ENCODE data around the gene TRIM37. TPM values are rescaled to one million over a fixed set of nuclear protein-coding genes. Genes with fewer than 3 reads are reported as not detected.
"Not testable (repeated sequence)": the region's sequence is repeated elsewhere in the genome, so short reads cannot be mapped to it uniquely, and the experiment has no call there.

TRIM37 gene
- total and polyA plus RNA-seq, 4 experiments from 2014 or later = 9.6 to 25.0 (median 15.7) TPM

DNA sequence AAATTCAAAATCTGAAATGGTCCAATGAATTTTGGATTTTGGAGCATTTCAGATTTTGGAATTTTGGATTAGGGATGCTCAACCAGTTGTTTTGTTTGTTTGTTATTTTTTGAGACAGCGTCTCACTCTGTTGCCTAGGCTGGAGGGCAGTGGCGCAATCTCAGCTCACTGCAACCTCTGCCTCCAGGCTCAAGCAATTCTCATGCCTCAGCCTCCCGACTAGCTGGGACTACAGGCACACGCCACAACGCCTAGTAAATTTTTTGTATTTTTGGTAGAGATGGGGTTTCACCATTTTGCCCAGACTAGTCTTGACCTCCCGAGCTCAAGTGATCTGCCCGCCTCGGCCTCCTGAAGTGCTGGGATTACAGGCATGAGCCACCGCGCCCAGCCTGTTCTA is 31.7 kb upstream of the TRIM37 start:
- H3K36me3 Mint-ChIP-seq; H3K27me3 Mint-ChIP-seq; H3K27ac Mint-ChIP-seq; H3K4me1 ChIP-seq (ENCODE audit: insufficient read depth, low read length); H3K36me3 ChIP-seq (ENCODE audit: insufficient read depth, low read length); H3K4me3 Mint-ChIP-seq; H3K27ac ChIP-seq (ENCODE audit: low read depth, low read length); CTCF ChIA-PET (ENCODE audit: partially characterized antibody); H3K4me3 ChIP-seq (ENCODE audit: low read length in 2 of 2); DNase-seq; H3K27me3 ChIP-seq (ENCODE audit: insufficient read depth, low read length); H3K9me3 Mint-ChIP-seq; H3K9me3 ChIP-seq (ENCODE audit: control insufficient read depth in 1 of 2, low read length in 2 of 2); POLR2A ChIA-PET (ENCODE audit: partially characterized antibody); intact Hi-C loops (cut with micrococcal nuclease): not testable (repeated sequence)
- peaks cover 7 to 13% (median 10%) of the 10 kb centered on the region in 4 donors for H3K4me1 Mint-ChIP-seq

DNA sequence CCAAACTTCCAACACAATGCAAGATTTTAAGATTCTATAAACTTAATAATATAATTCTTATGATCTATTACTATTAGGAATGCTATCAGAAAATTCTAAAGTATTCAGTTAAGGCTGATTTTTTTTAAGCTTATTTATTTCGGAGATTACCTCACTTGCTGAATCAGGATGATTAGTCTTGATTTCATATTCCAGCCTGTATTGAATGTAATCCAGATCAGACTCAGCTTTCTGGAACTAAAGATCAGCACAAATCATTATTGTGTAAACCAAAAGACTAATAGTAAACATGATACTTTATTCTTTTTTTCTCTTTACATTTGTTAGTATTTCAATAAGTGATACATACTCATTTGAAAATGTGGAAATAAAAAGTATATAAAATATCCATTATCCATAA is 24.5 kb upstream of the TRIM37 start:
- no peak overlapping the region for H3K4me3 Mint-ChIP-seq
- no peaks in the 10 kb centered on the region for H3K36me3 ChIP-seq (ENCODE audit: insufficient read depth, low read length)
- H3K9me3 Mint-ChIP-seq = no peaks in the 10 kb centered on the region
- no peaks in the 10 kb centered on the region for H3K4me1 ChIP-seq (ENCODE audit: insufficient read depth, low read length)
- intact Hi-C loops (cut with micrococcal nuclease) = no loop called here
- H3K9me3 ChIP-seq (ENCODE audit: control insufficient read depth in 1 of 2, low read length in 2 of 2) = no peaks in the 10 kb centered on the region
- no peak overlapping the region for H3K4me3 ChIP-seq (ENCODE audit: low read length in 2 of 2)
- CTCF ChIA-PET (ENCODE audit: partially characterized antibody) = interaction anchor here (1.5 kb wide), 1 partner anchor 21 kb away, joined by 3 read pairs; no protein-coding TSS in a partner anchor
- no peak overlapping the region for H3K27ac Mint-ChIP-seq
- no peaks in the 10 kb centered on the region for H3K27me3 ChIP-seq (ENCODE audit: insufficient read depth, low read length)
- peaks cover 5 to 13% (median 6%) of the 10 kb centered on the region in 4 donors for H3K4me1 Mint-ChIP-seq
- H3K27ac ChIP-seq (ENCODE audit: low read depth, low read length) = no peak overlapping the region
- H3K27me3 Mint-ChIP-seq = no peaks in the 10 kb centered on the region
- H3K36me3 Mint-ChIP-seq = peaks cover 8 to 14% of the 10 kb centered on the region in 2 donors
- no peak for DNase-seq
- POLR2A ChIA-PET (ENCODE audit: partially characterized antibody) = interaction anchor here (0.6 kb wide), 1 partner anchor 611 kb away, joined by 4 read pairs; no protein-coding TSS in a partner anchor

DNA sequence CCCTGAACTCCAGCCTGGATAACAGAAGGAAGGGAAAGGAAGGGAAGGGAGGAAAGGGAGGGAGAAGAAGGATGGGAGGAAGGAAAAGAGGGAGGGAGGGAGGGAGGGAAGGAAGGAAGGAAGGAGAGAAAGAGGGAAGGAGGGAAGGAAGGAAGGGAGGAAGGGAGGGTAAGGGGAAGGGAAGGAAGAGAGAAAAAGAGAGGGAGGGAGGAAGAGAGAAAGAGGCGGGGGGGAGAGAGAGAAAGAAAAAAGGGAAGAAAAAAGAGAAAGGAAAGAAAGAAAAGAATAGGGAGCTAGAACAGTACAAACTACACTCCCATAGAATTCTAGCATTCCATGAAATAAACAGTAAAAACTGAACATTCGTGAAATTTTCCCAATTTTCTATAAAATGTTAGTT is 23.1 kb upstream of the TRIM37 start:
- Mint-ChIP-seq H3K4me1 (peaks cover 4 to 13% (median 5%) of the 10 kb centered on the region in 4 donors), H3K36me3 (peaks cover 8 to 16% of the 10 kb centered on the region in 2 donors), H3K9me3 (no peaks in the 10 kb centered on the region), H3K27ac (no peak overlapping the region), H3K4me3 (no peak overlapping the region), H3K27me3 (no peaks in the 10 kb centered on the region)
- Histone ChIP-seq H3K36me3 (ENCODE audit: insufficient read depth, low read length) (no peaks in the 10 kb centered on the region), H3K9me3 (ENCODE audit: control insufficient read depth in 1 of 2, low read length in 2 of 2) (no peaks in the 10 kb centered on the region), H3K4me3 (ENCODE audit: low read length in 2 of 2) (no peak overlapping the region), H3K27me3 (ENCODE audit: insufficient read depth, low read length) (no peaks in the 10 kb centered on the region), H3K27ac (ENCODE audit: low read depth, low read length) (no peak overlapping the region), H3K4me1 (ENCODE audit: insufficient read depth, low read length) (no peaks in the 10 kb centered on the region)
- no peak for DNase-seq
- POLR2A ChIA-PET (ENCODE audit: partially characterized antibody) = interaction anchor here (0.7 to 1.2 kb wide), 2 partner anchors 23 to 938 kb away, joined by 3 to 4 read pairs; partner anchors contain the start of gene TRIM37
- CTCF ChIA-PET (ENCODE audit: partially characterized antibody) = interaction anchor here (1.5 kb wide), 1 partner anchor 22 kb away, joined by 3 read pairs; no protein-coding TSS in a partner anchor
- intact Hi-C loops (cut with micrococcal nuclease) = no loop called here

DNA sequence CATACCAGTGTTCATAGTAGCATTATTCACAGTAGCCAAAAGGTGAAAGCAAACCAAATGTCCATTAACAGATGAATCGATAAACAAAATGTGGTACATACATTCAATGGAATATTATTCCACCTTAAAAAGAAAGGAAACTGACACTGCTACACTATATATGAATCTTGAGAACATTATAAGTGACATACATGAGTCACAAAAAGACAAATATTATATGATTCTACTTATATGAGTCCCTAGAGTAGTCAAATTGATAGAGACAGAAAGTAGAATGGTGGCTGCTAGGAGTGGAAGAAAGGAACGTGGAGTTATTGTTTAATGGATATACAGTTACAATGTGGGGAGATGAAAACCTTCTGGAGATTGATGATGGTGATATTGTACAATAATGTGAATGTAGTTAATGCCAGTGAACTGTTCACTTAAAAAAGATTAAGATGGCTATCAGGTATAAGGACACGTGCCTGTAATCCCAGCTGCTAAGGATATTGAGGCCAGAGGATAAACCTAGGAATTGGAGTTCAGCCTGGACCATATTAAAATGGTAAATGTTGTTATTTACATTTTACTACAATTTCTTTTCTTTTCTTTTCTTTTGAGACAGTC is 20.2 kb upstream of the TRIM37 start:
- Histone ChIP-seq H3K27ac (ENCODE audit: low read depth, low read length) (no peak overlapping the region), H3K27me3 (ENCODE audit: insufficient read depth, low read length) (no peaks in the 10 kb centered on the region), H3K9me3 (ENCODE audit: control insufficient read depth in 1 of 2, low read length in 2 of 2) (no peaks in the 10 kb centered on the region), H3K4me1 (ENCODE audit: insufficient read depth, low read length) (no peaks in the 10 kb centered on the region), H3K4me3 (ENCODE audit: low read length in 2 of 2) (no peak overlapping the region), H3K36me3 (ENCODE audit: insufficient read depth, low read length) (no peaks in the 10 kb centered on the region)
- intact Hi-C loops (cut with micrococcal nuclease) = no loop called here
- ChIA-PET POLR2A (ENCODE audit: partially characterized antibody) (no interaction called here), CTCF (ENCODE audit: partially characterized antibody) (no interaction called here)
- no peak for DNase-seq
- Mint-ChIP-seq H3K27ac (peak overlapping the region in 3 of 7 donors; percentile 12 to 55 (median 31)), H3K27me3 (no peaks in the 10 kb centered on the region), H3K4me1 (peaks cover 0 to 9% (median 4%) of the 10 kb centered on the region in 4 donors), H3K4me3 (no peak overlapping the region), H3K36me3 (peaks cover 17 to 22% of the 10 kb centered on the region in 2 donors), H3K9me3 (no peaks in the 10 kb centered on the region)

DNA sequence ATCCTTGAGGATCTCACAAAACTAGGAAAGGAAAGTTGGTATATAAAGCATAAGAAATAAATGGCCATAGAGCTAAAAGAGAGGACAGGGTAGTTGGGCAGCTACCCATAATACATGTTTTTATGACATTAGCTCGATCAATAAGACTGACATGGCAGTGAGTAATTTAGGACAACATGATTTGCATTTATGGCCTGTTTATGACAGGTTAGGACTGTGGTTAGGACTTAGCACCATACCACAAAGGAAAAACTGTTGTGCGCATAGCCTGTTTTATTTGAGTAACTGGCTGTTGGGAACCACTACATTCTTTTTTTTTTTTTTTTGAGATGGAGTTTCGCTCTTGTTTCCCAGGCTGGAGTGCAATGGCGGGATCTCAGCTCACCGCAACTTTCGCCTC is 18.0 kb upstream of the TRIM37 start:
- Mint-ChIP-seq H3K9me3 (no peaks in the 10 kb centered on the region), H3K27me3 (no peaks in the 10 kb centered on the region), H3K36me3 (peaks cover 17 to 25% of the 10 kb centered on the region in 2 donors), H3K4me3 (no peak overlapping the region), H3K27ac (peak overlapping the region in 2 of 7 donors; percentile 55 to 78), H3K4me1 (peaks cover 0 to 9% (median 5%) of the 10 kb centered on the region in 4 donors)
- no peaks in the 10 kb centered on the region for H3K27me3 ChIP-seq (ENCODE audit: insufficient read depth, low read length)
- ChIA-PET CTCF (ENCODE audit: partially characterized antibody) (interaction anchor here (1.1 to 2.1 kb wide), 3 partner anchors 11 to 25 kb away, joined by 3 to 7 read pairs (median 5); no protein-coding TSS in a partner anchor), POLR2A (ENCODE audit: partially characterized antibody) (no interaction called here)
- no peaks in the 10 kb centered on the region for H3K4me1 ChIP-seq (ENCODE audit: insufficient read depth, low read length)
- H3K9me3 ChIP-seq (ENCODE audit: control insufficient read depth in 1 of 2, low read length in 2 of 2) = no peaks in the 10 kb centered on the region
- H3K36me3 ChIP-seq (ENCODE audit: insufficient read depth, low read length) = no peaks in the 10 kb centered on the region
- DNase-seq = no peak
- H3K27ac ChIP-seq (ENCODE audit: low read depth, low read length) = no peak overlapping the region
- H3K4me3 ChIP-seq (ENCODE audit: low read length in 2 of 2) = no peak overlapping the region
- intact Hi-C loops (cut with micrococcal nuclease) = no loop called here

DNA sequence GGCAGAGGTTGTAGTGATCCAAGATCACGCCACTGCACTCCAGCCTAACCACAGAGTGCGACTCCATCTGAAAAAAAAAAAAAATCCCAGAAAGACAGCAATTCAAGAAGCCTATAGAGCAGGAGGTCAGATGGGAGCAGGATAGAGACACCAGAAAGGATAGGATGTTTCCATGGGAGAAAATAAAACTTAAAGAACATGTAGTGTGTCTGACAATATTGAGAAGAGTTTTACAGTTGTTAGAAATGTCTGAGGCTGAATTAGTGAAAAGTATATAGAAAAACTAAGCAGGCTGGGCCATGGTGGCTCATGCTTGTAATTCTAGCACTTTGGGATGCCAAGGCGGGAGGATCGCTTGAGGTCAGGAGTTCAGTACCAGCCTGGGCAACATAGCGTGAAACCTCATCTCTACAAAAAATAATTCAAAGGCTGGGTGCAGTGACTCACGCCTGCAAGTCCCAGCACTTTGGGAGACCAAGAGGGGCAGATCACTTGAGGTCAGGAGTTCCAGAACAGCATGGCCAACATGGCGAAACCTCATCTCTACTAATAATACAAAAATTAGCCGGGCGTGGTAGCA is 15.3 kb upstream of the TRIM37 start:
- H3K4me1 Mint-ChIP-seq = peaks cover 0 to 5% (median 3%) of the 10 kb centered on the region in 4 donors
- H3K27ac ChIP-seq (ENCODE audit: low read depth, low read length) = no peak overlapping the region
- no peaks in the 10 kb centered on the region for H3K36me3 ChIP-seq (ENCODE audit: insufficient read depth, low read length)
- H3K9me3 ChIP-seq (ENCODE audit: control insufficient read depth in 1 of 2, low read length in 2 of 2) = no peaks in the 10 kb centered on the region
- H3K27me3 ChIP-seq (ENCODE audit: insufficient read depth, low read length) = no peaks in the 10 kb centered on the region
- H3K27ac Mint-ChIP-seq = no peak overlapping the region
- DNase-seq = no peak
- peaks cover 15 to 26% of the 10 kb centered on the region in 2 donors for H3K36me3 Mint-ChIP-seq
- no peak overlapping the region for H3K4me3 ChIP-seq (ENCODE audit: low read length in 2 of 2)
- H3K9me3 Mint-ChIP-seq = no peaks in the 10 kb centered on the region
- ChIA-PET CTCF (ENCODE audit: partially characterized antibody) (no interaction called here), POLR2A (ENCODE audit: partially characterized antibody) (no interaction called here)
- H3K27me3 Mint-ChIP-seq = no peaks in the 10 kb centered on the region
- no peaks in the 10 kb centered on the region for H3K4me1 ChIP-seq (ENCODE audit: insufficient read depth, low read length)
- intact Hi-C loops (cut with micrococcal nuclease) = no loop called here
- H3K4me3 Mint-ChIP-seq = no peak overlapping the region

DNA sequence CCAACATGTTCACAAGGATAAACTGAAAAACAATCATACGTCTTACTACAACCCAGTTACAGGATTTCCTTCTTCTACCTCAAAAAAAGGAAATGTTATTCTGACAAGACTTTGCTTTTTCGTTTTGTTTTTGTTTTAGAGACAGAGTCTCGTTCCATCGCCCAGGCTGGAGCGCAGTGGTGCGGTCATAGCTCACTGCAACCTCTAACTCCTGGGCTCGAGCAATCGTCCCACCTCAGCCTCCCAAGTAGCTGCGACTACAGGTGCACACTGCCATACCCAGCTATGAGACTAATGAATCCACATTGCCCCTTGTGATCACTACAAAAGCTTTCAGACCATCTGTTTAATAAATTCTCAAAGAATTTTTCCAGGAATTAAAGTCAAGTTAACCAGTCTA is 8.8 kb upstream of the TRIM37 start:
- no peaks in the 10 kb centered on the region for H3K9me3 Mint-ChIP-seq
- Histone ChIP-seq H3K27me3 (ENCODE audit: insufficient read depth, low read length) (no peaks in the 10 kb centered on the region), H3K36me3 (ENCODE audit: insufficient read depth, low read length) (peaks cover 5% of the 10 kb centered on the region), H3K4me3 (ENCODE audit: low read length in 2 of 2) (no peak overlapping the region), H3K27ac (ENCODE audit: low read depth, low read length) (no peak overlapping the region), H3K4me1 (ENCODE audit: insufficient read depth, low read length) (no peaks in the 10 kb centered on the region), H3K9me3 (ENCODE audit: control insufficient read depth in 1 of 2, low read length in 2 of 2) (no peaks in the 10 kb centered on the region)
- ChIA-PET CTCF (ENCODE audit: partially characterized antibody) (no interaction called here), POLR2A (ENCODE audit: partially characterized antibody) (no interaction called here)
- DNase-seq = no peak
- no peaks in the 10 kb centered on the region for H3K27me3 Mint-ChIP-seq
- no peak overlapping the region for H3K27ac Mint-ChIP-seq
- H3K4me1 Mint-ChIP-seq = peaks cover 0 to 2% (median 0%) of the 10 kb centered on the region in 4 donors
- H3K36me3 Mint-ChIP-seq = peaks cover 8 to 25% of the 10 kb centered on the region in 2 donors
- intact Hi-C loops (cut with micrococcal nuclease) = no loop called here
- H3K4me3 Mint-ChIP-seq = no peak overlapping the region
